ENCODE results near the gene PPM1H. TPM values are rescaled to one million over a fixed set of nuclear protein-coding genes. Genes with fewer than 3 reads are reported as not detected.

The PPM1H gene
- total RNA-seq, 1 donor from 2014 or later = 4.0 TPM

DNA sequence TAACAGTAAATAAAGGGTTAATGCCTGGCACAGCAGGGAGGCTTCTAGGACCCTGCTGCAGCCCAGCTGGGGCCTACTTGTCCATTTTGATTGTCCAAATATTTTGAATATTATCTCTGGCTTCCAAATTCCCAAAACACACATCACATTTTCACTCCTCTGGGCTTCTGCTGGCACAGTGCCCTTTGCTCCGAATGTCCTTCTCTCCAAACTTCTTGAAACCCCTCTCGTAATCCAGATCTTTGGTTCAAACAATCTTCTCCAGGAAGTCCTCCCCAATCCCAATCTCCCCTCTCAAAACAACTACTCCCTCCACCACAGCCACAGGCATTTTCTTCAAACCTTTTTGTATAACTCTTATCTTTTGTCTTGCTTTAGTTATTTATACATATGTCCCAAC is 225.6 kb downstream of the PPM1H start:
- no peak for DNase-seq (ENCODE audit: low spot score)
- intact Hi-C loops (cut with DNase I) = no loop called here

GRCh38 chr12:62707939-62708338 is 227.0 kb downstream of the PPM1H start:
- no peak for DNase-seq (ENCODE audit: low spot score)
- intact Hi-C loops (cut with DNase I) = no loop called here

DNA sequence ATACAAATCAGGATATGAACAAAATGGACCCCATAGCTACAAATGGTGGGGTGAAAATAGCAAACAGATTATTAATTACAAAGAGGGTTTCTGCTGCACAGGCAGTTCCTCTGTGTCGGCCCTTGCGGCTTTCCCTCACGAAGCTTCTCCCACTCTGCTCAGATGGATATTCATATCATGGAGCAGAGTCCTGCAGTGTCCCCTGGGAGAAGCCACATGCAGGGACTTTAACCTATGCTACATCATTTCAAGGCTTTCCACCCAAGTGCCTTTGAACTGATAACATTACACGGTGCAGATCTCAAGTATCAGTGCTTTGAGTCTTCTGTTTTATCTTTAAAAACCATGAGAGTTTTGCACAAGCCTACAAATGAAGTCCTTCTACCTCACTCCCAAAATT is 229.1 kb downstream of the PPM1H start:
- DNase-seq (ENCODE audit: low spot score) = no peak
- intact Hi-C loops (cut with DNase I) = no loop called here

GRCh38 chr12:62703011-62703380 is 232.0 kb downstream of the PPM1H start:
- intact Hi-C loops (cut with DNase I) = loop anchor here (5.0 kb wide), 2 partner anchors 89 to 101 kb away; no protein-coding TSS in a partner anchor
- no peak for DNase-seq (ENCODE audit: low spot score)

DNA sequence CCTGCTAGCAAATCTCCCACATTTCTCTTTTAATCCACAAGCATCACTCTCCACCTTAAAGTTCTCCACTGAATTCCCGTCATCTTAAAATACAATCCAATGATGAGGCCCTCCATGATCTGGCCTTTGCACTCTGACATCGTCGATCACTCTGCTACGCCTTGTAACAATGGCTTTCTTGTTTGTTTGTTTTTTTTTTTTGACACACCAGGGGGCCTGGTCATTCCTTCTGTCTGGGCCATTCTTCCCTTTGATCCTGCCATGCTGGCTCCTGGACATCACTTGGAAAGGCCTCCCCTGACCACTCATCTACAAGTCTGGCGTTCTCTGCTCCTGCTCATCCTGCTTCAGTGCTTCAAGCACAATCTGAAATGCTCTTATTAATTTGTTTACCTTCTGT is 233.5 kb downstream of the PPM1H start:
- intact Hi-C loops (cut with DNase I) = loop anchor here (5.0 kb wide), 2 partner anchors 91 to 99 kb away; no protein-coding TSS in a partner anchor
- no peak for DNase-seq (ENCODE audit: low spot score)

- no peak for DNase-seq (ENCODE audit: low spot score)
- intact Hi-C loops (cut with DNase I) = loop anchor here (5.0 kb wide), 2 partner anchors 92 to 98 kb away; no protein-coding TSS in a partner anchor
Measured at GRCh38 chr12:62700091-62700880, 234.7 kb downstream of the PPM1H start.

GRCh38 chr12:62698701-62699101 is 236.2 kb downstream of the PPM1H start:
- intact Hi-C loops (cut with DNase I) = no loop called here
- DNase-seq (ENCODE audit: low spot score) = no peak

- intact Hi-C loops (cut with DNase I) = no loop called here
- no peak for DNase-seq (ENCODE audit: low spot score)
Measured at GRCh38 chr12:62697893-62698292, 237.1 kb downstream of the PPM1H start.

DNA sequence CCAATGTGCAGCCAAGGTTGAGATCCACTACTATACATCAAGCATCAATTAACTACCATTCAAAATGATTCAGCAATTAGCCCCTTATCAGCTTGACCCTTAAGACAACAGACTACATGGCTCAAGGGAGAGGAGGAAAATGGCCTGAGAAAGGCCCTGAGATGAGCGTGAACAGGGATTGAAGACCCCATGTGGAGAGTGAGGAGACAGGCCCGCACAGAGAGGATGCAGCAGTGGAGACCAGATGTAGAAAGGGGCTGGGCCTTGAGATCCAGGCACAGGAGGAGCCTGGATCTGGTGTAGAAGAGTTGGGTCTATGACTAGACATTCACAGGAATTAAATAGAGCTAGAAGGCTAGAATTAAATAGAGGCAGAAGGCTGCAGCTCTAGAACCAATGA is 239.3 kb downstream of the PPM1H start:
- intact Hi-C loops (cut with DNase I) = no loop called here
- no peak for DNase-seq (ENCODE audit: low spot score)

DNA sequence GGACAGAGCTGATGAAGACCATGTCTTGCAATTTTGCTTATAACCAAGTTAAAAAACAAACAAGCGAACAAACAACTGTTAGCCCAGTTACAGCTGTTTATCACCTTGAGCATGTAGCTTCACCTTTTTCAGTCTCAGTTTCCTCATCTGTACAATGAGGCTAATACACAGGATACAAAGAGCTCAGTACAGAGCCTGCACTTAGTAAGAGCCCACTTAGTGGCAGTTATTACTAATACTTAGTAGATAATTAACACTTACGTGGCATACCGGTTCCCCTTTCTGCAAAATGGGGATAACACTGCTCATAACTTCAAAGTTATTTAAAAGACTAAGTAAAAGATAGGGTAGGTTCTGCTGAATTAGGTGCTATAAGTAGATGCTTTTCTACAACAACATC is 240.3 kb downstream of the PPM1H start:
- no peak for DNase-seq (ENCODE audit: low spot score)
- intact Hi-C loops (cut with DNase I) = no loop called here

- no peak for DNase-seq (ENCODE audit: low spot score)
- intact Hi-C loops (cut with DNase I) = no loop called here
Measured at GRCh38 chr12:62694116-62694515, 240.8 kb downstream of the PPM1H start.

DNA sequence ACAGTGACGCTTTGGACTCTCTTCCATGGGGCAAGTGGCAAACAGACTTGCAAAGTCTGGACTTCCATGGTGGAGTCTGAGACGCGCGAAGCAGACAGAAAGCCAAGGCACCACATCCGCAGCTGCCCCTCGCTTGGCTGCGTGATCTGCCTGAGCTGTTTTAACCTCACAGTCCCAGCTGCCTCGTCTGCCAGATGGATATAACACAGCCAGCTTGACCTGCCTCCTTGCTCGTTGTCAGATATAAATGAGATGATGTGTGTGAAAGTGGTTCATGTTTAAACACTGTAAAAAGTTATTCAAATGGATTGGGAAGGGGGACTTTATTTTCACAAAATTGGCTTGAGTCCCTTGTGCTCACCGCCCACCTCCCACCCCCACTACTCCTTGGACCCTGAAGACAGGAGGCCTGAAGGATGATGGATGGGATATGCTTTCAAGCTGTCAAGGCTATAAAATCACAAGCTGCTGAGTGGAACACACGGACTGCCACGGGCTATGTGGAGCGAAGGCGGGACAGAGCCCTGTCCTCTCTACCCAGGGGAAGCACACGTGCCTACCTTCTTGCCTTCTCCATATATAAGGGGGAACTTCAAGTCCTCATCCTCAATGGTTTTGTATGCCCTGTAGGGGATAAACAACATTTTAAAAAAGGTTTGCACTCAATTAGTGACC is 241.4 kb downstream of the PPM1H start:
- intact Hi-C loops (cut with DNase I) = no loop called here
- no peak for DNase-seq (ENCODE audit: low spot score)

DNA sequence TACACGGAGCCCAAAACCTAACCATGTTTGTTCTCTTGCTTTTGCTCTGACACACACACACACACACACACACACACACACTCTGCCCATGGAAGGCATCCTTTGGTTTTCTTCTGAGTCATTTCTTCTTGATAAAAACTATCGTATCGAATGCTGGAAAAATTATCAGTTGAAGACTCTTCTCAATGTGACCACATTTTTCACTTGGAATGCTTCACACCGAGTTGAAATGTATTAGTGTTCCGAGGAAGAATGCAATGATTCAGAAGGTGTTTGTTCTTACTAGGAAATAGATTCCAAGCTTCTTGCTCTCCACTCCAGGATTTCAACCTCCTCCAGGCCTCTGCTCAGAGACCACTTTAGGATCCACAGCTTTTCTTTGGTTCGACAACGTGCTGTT is 242.1 kb downstream of the PPM1H start:
- DNase-seq (ENCODE audit: low spot score) = no peak
- intact Hi-C loops (cut with DNase I) = no loop called here

- intact Hi-C loops (cut with DNase I) = no loop called here
- no peak for DNase-seq (ENCODE audit: low spot score)
Measured at GRCh38 chr12:62691309-62691708, 243.6 kb downstream of the PPM1H start.

GRCh38 chr12:62689042-62689839 is 245.7 kb downstream of the PPM1H start:
- intact Hi-C loops (cut with DNase I) = no loop called here
- DNase-seq (ENCODE audit: low spot score) = no peak

DNA sequence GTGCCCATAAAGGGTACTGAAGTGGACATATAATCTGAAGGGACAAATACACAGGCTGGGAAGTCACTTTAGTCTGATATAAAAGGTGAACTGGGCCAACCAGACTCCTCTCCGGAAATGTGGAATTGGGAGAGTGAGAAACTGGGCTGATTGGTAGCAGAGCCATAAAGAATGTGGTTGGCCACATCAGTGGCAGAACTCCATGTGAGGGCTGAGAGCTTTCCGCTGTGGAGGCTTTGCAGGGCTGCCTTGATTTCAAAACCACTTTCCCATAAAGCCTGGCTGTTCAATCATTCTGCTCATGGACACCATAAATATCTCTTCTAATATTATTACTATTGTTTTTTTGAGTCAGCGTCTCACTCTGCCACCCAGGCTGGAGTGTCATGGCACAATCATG is 248.0 kb downstream of the PPM1H start:
- DNase-seq (ENCODE audit: low spot score) = no peak
- intact Hi-C loops (cut with DNase I) = no loop called here

DNA sequence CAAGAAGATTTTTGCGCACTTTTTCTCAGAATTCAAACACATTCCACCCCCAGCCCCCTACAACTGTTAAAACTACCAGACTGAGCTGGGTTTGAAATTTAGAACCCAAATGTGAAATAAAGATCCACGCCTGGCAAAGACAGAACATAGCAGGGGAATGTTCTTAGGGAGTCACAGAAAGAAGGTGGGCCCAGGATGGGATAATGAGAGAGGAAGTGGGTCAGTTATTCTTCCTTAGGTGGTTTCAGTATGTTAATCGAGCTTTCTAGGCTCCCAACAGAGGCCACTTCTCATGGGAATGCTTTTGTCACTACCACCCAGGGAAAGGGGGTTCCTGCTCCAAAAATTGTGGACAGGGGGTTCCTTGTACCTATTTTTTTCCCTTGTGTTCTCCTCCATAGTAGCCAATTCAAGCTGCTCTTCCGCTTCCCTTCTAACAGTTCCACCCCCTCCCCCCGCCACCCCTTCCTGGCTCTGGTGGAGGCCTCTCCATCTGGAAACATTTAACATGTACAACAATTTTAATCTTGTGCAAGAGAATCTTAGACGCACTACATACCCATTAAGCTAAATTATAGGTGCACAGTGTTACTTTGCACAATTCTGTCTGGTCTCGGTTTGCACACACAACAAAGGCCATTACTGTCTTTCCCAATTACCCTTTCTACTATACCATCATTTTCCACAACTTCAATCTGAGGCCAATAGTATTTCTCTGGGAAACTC is 250.2 kb downstream of the PPM1H start:
- DNase-seq (ENCODE audit: low spot score) = no peak
- intact Hi-C loops (cut with DNase I) = no loop called here

- intact Hi-C loops (cut with DNase I) = no loop called here
- DNase-seq (ENCODE audit: low spot score) = peak; percentile 81
Measured at GRCh38 chr12:62683776-62684569, 251.0 kb downstream of the PPM1H start.

- intact Hi-C loops (cut with DNase I) = no loop called here
- DNase-seq (ENCODE audit: low spot score) = no peak
Measured at GRCh38 chr12:62681306-62681705, 253.6 kb downstream of the PPM1H start.

Measured in cardiac septum (tissue), 1 donor.